HAP-1 (cell line): ENCODE results near the gene SPTLC1.
"Not testable (repeated sequence)": the region's sequence is repeated elsewhere in the genome, so short reads cannot be mapped to it uniquely, and the experiment has no call there.

Experiments
- DNase-seq, 2 experiments: peaks; one replicate each; pipeline ENCODE4 v3.0.0-alpha.2; 2016 to 2020; ENCODE audit warnings: low spot score in 2 of 2
- H3K27me3 ChIP-seq: fragments of 250-450 bp; sonication (Bioruptor Pico); 2 replicates; pipeline ENCODE4 v1.5.1; 2020; ENCODE audit warnings: low read depth, mild to moderate bottlenecking, moderate library complexity
- H3K36me3 ChIP-seq: fragments of 250-450 bp; sonication (Bioruptor Pico); replicated peaks from 2 replicates; pipeline ENCODE4 v1.5.1; 2020; ENCODE audit warnings: mild to moderate bottlenecking
- H3K4me1 ChIP-seq: fragments of 250-450 bp; sonication (Bioruptor Pico); 2 replicates; pipeline ENCODE4 v1.5.1; 2020; ENCODE audit warnings: mild to moderate bottlenecking
- H3K4me3 ChIP-seq: fragments of 250-450 bp; sonication (Bioruptor Pico); 2 replicates; pipeline ENCODE4 v1.5.1; 2020; ENCODE audit warnings: mild to moderate bottlenecking, moderate library complexity
- H3K9me3 ChIP-seq: fragments of 250-450 bp; sonication (Bioruptor Pico); 2 replicates; pipeline ENCODE4 v1.5.1; 2020; ENCODE audit warnings: mild to moderate bottlenecking, moderate library complexity
- in situ Hi-C: fragments of 300-500 bp; cut with MboI; formaldehyde crosslinking; loops from 3 replicates; pipeline ENCODE4 v1.14.3; 2020; ENCODE audit warnings: low sequenced_read_pairs, inconsistent platforms, mixed read lengths

The SPTLC1 gene

GRCh38 chr9:92021785-92022541 is 93.2 kb downstream of the SPTLC1 start:
- H3K27me3 ChIP-seq, H3K4me1 ChIP-seq, H3K36me3 ChIP-seq, in situ Hi-C loops, H3K4me3 ChIP-seq, DNase-seq, H3K9me3 ChIP-seq: not testable (repeated sequence)

DNA sequence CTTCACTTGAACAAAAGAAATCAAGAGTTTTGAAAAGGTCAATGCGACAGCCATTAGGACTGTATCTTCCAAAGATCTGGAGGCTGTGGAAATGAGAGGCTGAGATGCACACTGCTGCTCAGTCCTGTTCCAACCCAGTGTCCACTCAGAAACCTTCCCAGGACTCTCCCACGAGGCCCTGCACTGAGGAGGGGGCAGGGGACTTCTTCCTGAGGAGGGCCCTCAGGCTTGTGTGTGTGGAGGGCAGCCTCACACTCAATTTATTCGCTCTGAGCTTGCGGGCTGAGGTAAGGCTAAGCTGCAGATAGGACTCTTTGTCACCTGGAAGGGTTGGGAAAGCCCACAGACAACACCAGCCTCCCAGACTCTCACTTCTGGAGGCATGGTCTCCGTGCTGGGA is 95.6 kb downstream of the SPTLC1 start:
- Histone ChIP-seq H3K4me3 (no peak overlapping the region), H3K27me3 (no peaks in the 10 kb centered on the region), H3K4me1 (no peaks in the 10 kb centered on the region), H3K9me3 (no peaks in the 10 kb centered on the region), H3K36me3 (no peaks in the 10 kb centered on the region)
- in situ Hi-C loops, result no loop called here
- DNase-seq, result no peak

DNA sequence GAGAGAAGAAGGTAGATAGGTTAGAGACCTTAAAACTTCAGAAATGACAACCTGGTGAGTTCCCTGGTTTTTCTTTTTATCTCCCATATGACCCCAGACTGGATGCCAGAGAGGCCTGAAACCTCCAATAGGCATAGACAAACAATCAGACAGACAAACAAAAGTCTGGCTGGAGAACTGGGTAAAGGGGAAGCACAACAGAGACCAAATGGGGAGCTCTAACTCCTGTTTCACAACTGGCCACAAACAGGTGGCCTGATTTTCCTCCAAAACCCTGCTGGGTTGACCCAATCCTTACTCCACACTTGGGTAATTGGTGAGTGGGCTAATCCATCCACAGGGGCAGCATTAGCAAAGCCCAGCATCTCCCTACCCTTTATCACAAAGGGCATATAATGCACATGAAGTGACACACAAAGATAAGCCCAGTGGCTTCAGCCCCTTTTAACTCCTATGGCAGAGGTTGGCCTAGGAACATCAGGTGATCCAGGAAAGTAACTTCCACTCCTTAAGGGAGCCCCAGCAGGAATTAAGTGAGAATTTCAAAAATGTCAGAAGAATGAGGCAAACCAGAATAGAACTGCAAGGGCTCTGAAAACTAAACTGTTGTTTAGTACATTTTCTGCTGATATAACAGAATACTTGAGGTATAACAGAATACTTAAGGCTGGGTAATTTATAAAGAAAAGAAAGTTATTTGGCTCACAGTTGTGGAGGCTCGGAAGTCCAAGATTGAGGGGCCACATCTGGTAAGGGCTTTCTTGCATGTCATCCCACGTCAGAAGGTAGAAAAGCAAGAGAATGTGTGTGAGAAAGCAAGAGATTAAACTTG is 104.3 kb downstream of the SPTLC1 start:
- Histone ChIP-seq H3K27me3 (no peaks in the 10 kb centered on the region), H3K4me3 (no peak overlapping the region), H3K36me3 (no peaks in the 10 kb centered on the region), H3K4me1 (peaks cover 4% of the 10 kb centered on the region; the same call in 1 of the 2 replicates), H3K9me3 (no peaks in the 10 kb centered on the region)
- no peak for DNase-seq
- in situ Hi-C loops, result no loop called here

GRCh38 chr9:92010253-92010652 is 105.0 kb downstream of the SPTLC1 start:
- in situ Hi-C loops, H3K27me3 ChIP-seq, DNase-seq, H3K9me3 ChIP-seq, H3K36me3 ChIP-seq, H3K4me3 ChIP-seq, H3K4me1 ChIP-seq: not testable (repeated sequence)

DNA sequence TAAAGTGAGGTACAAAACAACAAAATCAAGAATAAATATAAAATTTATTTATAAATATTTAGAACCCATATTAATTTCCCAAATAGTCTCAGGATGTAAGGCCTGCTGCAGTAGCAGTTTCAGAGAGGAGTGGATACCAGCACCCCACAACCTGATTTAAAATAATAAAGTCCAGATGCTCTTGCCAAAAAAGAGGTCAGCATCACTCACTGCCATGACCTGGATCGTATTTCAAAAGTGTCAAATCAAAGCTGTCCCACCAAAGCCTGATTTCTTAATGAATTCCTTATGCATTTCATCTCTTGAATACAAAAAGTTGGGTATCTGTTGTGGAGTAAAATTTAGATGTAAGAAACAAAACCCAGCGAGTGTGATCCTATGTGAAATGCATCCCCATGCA is 107.2 kb downstream of the SPTLC1 start:
- no peak overlapping the region for H3K4me3 ChIP-seq
- no peaks in the 10 kb centered on the region for H3K27me3 ChIP-seq
- H3K4me1 ChIP-seq, result peaks cover 4% of the 10 kb centered on the region; the same call in 1 of the 2 replicates
- H3K9me3 ChIP-seq, result no peaks in the 10 kb centered on the region
- no peaks in the 10 kb centered on the region for H3K36me3 ChIP-seq
- in situ Hi-C loops, result no loop called here
- DNase-seq, result no peak

DNA sequence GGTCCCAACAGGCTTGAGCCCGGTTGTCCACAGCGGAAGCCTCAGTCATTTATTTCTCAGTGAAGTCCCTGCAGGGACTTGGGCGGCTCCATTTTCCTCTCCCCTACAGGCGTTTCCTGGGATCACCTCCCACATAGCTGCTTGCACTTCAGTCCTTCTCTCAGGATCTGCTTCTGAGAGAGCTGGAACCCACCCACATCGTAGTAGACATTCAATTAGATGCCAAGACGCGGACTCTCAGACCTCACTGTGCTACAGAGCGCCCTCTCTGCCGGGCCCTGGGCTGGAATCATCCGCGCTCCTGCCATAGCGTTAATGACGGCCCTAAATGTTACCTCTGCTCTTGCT is 111.2 kb downstream of the SPTLC1 start:
- H3K36me3 ChIP-seq, result no peaks in the 10 kb centered on the region
- in situ Hi-C loops, result no loop called here
- no peaks in the 10 kb centered on the region for H3K9me3 ChIP-seq
- H3K27me3 ChIP-seq, result no peaks in the 10 kb centered on the region
- peaks cover 4% of the 10 kb centered on the region; the same call in 1 of the 2 replicates for H3K4me1 ChIP-seq
- no peak for DNase-seq
- no peak overlapping the region for H3K4me3 ChIP-seq

DNA sequence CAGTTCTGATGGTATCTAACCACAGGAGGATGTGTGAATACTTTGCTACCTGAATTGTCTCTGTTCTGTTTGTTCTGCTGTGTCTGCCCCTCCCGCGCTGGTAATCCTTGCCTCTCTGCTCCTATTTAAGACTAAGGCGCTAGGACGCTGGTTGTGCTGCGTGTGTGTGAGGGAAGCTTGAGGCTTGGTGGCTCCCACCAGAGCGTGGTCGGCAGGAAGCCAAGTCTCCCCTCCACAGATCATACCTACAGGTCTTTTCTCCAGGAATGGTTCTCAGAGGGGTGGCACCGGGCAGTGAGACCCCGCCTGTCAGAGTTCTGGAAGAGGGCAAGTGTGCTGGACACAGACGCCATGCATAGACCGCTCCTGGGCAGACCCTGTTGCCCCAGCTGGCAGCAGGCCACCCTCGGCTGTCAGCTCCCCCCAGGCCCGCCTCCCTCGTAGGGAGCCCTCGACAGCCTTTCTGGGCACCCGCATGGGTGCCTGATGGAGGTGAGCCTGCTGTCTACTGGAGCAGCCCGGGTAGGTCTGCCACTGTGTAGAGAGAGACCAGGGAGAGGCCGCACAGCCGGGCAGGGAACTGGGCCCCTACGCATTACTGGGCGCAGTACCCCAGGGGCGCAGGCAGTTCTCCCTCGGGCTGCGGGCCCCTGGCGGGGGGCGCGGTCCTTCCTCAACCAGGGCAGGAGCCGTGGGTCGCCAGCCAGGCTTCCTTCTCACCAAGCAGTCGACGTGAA is 111.7 kb downstream of the SPTLC1 start:
- in situ Hi-C loops, result no loop called here
- H3K9me3 ChIP-seq, result no peaks in the 10 kb centered on the region
- H3K4me1 ChIP-seq, result peaks cover 4% of the 10 kb centered on the region; the same call in 1 of the 2 replicates
- H3K4me3 ChIP-seq, result no peak overlapping the region
- no peaks in the 10 kb centered on the region for H3K27me3 ChIP-seq
- H3K36me3 ChIP-seq, result no peaks in the 10 kb centered on the region
- no peak for DNase-seq

GRCh38 chr9:92001948-92002347 is 113.3 kb downstream of the SPTLC1 start:
- H3K27me3 ChIP-seq, H3K36me3 ChIP-seq, H3K9me3 ChIP-seq, H3K4me1 ChIP-seq, in situ Hi-C loops, H3K4me3 ChIP-seq, DNase-seq: not testable (repeated sequence)

- DNase-seq, result no peak
- no peaks in the 10 kb centered on the region for H3K36me3 ChIP-seq
- in situ Hi-C loops, result no loop called here
Measured at GRCh38 chr9:92001244-92001643, 114.0 kb downstream of the SPTLC1 start.

DNA sequence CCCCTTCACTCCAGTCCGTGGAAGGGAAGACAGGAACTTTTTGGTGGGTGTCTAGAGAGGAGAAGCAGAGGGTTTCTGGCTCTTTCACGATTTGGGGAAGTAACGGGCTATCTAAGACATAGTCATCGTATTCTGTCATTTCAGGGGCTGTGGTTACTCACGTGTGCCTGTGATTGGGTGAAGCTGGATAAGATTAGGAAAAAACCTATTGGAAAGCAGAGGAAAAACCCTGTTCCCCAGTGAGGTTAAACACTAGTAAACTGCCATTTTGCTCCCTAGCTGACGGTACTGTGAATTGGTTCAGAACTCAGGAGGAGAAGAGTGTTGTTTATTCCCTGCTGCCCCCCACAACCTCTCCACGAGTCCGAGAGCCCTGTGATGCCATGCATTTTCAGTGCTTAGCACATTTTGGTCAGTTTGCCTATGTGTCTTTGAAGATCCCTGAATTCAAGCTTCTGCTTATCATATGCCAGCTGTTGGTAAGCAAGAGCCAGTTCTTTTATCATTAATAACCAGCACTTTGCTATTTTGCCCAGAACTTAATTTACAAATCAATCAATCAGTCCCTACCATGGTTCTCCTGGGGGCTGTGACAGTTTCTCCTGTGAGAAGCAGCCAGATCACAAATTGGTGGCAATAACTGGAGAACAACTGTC is 120.1 kb downstream of the SPTLC1 start:
- H3K36me3 ChIP-seq, result no peaks in the 10 kb centered on the region
- H3K9me3 ChIP-seq, result no peaks in the 10 kb centered on the region
- no peak overlapping the region for H3K4me3 ChIP-seq
- no peaks in the 10 kb centered on the region for H3K4me1 ChIP-seq
- in situ Hi-C loops, result no loop called here
- no peak for DNase-seq
- H3K27me3 ChIP-seq, result no peaks in the 10 kb centered on the region

More at GRCh38 chr9:92001244-92001643, 114.0 kb downstream of the SPTLC1 start:
- H3K4me3 ChIP-seq, result no peak overlapping the region
- H3K4me1 ChIP-seq, result no peaks in the 10 kb centered on the region
- H3K27me3 ChIP-seq, result no peaks in the 10 kb centered on the region
- H3K9me3 ChIP-seq, result no peaks in the 10 kb centered on the region

DNA sequence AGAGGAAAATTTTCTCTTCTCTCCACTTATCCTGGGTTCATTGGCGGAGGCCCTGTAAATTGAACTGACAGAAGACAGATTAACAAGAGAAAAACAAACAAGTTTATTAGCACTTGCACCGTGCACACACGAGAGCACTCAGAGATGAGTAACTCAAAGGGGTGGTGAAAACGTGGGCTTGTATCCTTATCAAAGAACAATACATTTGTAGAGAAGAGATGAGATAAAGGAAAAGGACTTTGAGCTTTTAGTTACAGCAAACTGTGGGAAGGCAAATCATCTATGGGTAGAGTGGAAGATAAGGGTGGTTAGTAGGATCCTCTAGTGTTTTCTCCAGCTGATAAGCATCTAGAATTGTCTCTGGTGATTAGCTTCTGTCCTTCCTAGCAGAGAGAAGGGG is 120.8 kb downstream of the SPTLC1 start:
- Histone ChIP-seq H3K4me3 (no peak overlapping the region), H3K27me3 (no peaks in the 10 kb centered on the region), H3K9me3 (no peaks in the 10 kb centered on the region), H3K4me1 (no peaks in the 10 kb centered on the region), H3K36me3 (no peaks in the 10 kb centered on the region)
- in situ Hi-C loops, result no loop called here
- no peak for DNase-seq

DNA sequence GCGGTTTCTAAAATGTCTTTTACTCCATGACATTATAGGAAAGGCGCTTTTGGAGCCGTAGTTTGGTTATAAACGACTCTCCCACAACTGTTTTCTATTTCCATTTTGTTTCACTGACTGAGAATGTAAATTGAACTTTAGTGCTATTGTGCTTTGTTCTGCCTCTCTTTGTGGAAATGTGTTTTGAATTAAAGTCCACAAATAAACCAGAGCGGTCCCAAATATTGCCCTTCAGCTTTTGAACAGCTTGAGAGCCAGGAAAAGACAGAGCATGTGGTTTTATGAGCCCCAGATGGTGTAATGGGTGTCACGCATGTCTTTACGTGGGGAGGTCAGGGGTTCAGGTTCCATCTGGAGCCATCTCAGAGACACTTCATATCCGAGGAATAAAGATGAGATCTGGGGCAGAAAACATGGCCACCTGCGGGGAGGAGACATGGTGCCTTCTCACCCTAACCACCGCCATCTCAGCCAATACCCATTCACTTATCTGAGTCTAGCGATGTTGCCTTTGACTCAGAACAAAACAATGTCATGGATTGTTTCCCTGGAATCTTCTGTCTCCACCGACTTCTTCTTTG is 122.7 kb downstream of the SPTLC1 start:
- Histone ChIP-seq H3K4me3 (no peak overlapping the region), H3K4me1 (no peaks in the 10 kb centered on the region), H3K9me3 (no peaks in the 10 kb centered on the region; the same call in 1 of the 2 replicates), H3K36me3 (no peaks in the 10 kb centered on the region), H3K27me3 (no peaks in the 10 kb centered on the region)
- in situ Hi-C loops, result no loop called here
- DNase-seq, result no peak

DNA sequence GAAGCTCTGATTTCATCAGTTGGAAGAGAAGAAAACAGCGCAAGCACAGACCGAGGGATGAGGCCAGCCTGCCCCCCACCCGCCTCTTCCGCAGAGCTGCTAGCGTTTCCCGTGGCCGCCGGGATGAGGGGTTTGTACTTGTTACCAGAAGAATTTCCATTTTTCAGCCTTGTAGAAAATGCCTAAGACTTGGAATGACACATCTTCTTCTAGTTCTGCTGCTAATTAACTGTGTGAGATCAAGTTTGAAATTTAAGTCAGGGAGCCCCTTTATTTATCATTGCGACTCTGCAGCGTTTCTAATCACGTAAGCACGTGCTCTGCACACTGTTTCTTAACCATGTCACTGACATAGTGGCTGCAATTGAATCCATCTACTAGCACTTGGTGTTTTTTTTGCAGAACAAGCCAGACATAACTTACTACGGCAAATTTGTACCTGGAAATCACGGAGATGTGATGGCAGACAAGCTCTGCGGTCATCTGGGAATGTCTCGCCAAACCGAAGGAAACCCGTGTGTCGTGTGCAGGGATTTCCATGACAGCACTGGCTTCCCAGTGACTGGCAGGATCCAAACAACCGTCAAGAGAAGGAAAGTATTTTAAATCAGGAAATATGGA is 123.4 kb downstream of the SPTLC1 start:
- H3K4me1 ChIP-seq, result no peaks in the 10 kb centered on the region
- H3K27me3 ChIP-seq, result no peaks in the 10 kb centered on the region
- no peaks in the 10 kb centered on the region; the same call in 1 of the 2 replicates for H3K9me3 ChIP-seq
- H3K36me3 ChIP-seq, result no peaks in the 10 kb centered on the region
- in situ Hi-C loops, result no loop called here
- DNase-seq, result no peak
- no peak overlapping the region for H3K4me3 ChIP-seq
